Neural cell (in vitro differentiated cells): ENCODE results near the gene ASMT. TPM values are rescaled to one million over a fixed set of nuclear protein-coding genes. Genes with fewer than 3 reads are reported as not detected.
"Not testable (repeated sequence)": the region's sequence is repeated elsewhere in the genome, so short reads cannot be mapped to it uniquely, and the experiment has no call there.

Experiments
- H2AFZ ChIP-seq: fragments of 200-600, 300-800 bp; sonication (generic), shearing (Covaris generic); 2 replicates; pipeline ENCODE4 v1.6.0; 2014; ENCODE audit warnings: low read depth, mild to moderate bottlenecking, antibody characterized with exemption, low read length, moderate library complexity
- H3F3A ChIP-seq: fragments of 200-600 bp; shearing (Covaris generic); 2 replicates; pipeline ENCODE4 v1.6.1; 2016; ENCODE audit warnings: mild to moderate bottlenecking, moderate library complexity, mixed read lengths, antibody characterized with exemption, low read length; ENCODE audit not compliant: insufficient read depth, poor library complexity, severe bottlenecking
- H3K27ac ChIP-seq: fragments of 200-600, 300-800 bp; sonication (generic), shearing (Covaris generic); 2 replicates; pipeline ENCODE4 v1.5.1; 2014; ENCODE audit warnings: mild to moderate bottlenecking, low read length, moderate library complexity
- H3K27me3 ChIP-seq: fragments of 300-800, 200-600 bp; sonication (generic), shearing (Covaris generic); 2 replicates; pipeline ENCODE4 v1.6.0; 2014; ENCODE audit warnings: mild to moderate bottlenecking, low read depth, low read length, moderate library complexity; ENCODE audit not compliant: insufficient read depth
- H3K36me3 ChIP-seq: fragments of 300-800, 200-600 bp; sonication (generic), shearing (Covaris generic); 2 replicates; pipeline ENCODE4 v1.5.1; 2014; ENCODE audit warnings: mild to moderate bottlenecking, antibody characterized with exemption, low read length, moderate library complexity; ENCODE audit not compliant: insufficient read depth
- H3K4me2 ChIP-seq: fragments of 300-800, 200-600 bp; sonication (generic), shearing (Covaris generic); 2 replicates; pipeline ENCODE4 v1.6.0; 2014; ENCODE audit warnings: mild to moderate bottlenecking, low read length
- H3K4me3 ChIP-seq: fragments of 300-800, 200-600 bp; sonication (generic), shearing (Covaris generic); 2 replicates; pipeline ENCODE4 v1.5.1; 2014; ENCODE audit warnings: mild to moderate bottlenecking, low read length, moderate library complexity
- H3K79me2 ChIP-seq: fragments of 200-600 bp; shearing (Covaris generic); replicated peaks from 2 replicates; pipeline ENCODE4 v1.6.0; 2014; ENCODE audit warnings: mild to moderate bottlenecking, low read length, moderate library complexity; ENCODE audit not compliant: insufficient read depth
- H3K9ac ChIP-seq: fragments of 300-800, 200-600 bp; sonication (generic), shearing (Covaris generic); 2 replicates; pipeline ENCODE4 v1.6.1; 2016; ENCODE audit warnings: mild to moderate bottlenecking, low read length, mixed read lengths
- H3K9me2 ChIP-seq: fragments of 200-600 bp; shearing (Covaris generic); 2 replicates; pipeline ENCODE4 v1.6.1; 2016; ENCODE audit warnings: mild to moderate bottlenecking, low read length, mixed read lengths; ENCODE audit not compliant: insufficient read depth
- H3K9me3 ChIP-seq: fragments of 200-600, 300-800 bp; sonication (generic), shearing (Covaris generic); 2 replicates; pipeline ENCODE4 v1.6.1; 2016; ENCODE audit warnings: mild to moderate bottlenecking, mixed run types, low read length, moderate library complexity, mixed read lengths
- H4K20me1 ChIP-seq: fragments of 200-600 bp; shearing (Covaris generic); 2 replicates; pipeline ENCODE4 v1.6.1; 2016; ENCODE audit warnings: mild to moderate bottlenecking, mixed run types; ENCODE audit not compliant: insufficient read depth
- CTCF ChIP-seq: fragments of 450-650 bp; IDR thresholded peaks from 2 replicates; pipeline ENCODE4 v1.5.1; 2014; ENCODE audit warnings: antibody characterized with exemption, mild to moderate bottlenecking, moderate library complexity; ENCODE audit not compliant: poor library complexity, severe bottlenecking
- EP300 ChIP-seq: fragments of 450-650 bp; conservative IDR thresholded peaks from 2 replicates; pipeline ENCODE4 v1.6.1; 2014; ENCODE audit warnings: antibody characterized with exemption, mild to moderate bottlenecking, moderate library complexity; ENCODE audit not compliant: poor library complexity, severe bottlenecking
- EZH2 ChIP-seq: fragments of 200-600, 300-800 bp; shearing (Covaris generic), sonication (generic); IDR thresholded peaks from 2 replicates; pipeline ENCODE4 v1.6.1; 2014; ENCODE audit warnings: antibody characterized with exemption, low read length, borderline replicate concordance, mild to moderate bottlenecking; ENCODE audit not compliant: insufficient read depth, poor library complexity, severe bottlenecking
- MXI1 ChIP-seq: fragments of 450-650 bp; conservative IDR thresholded peaks from 2 replicates; pipeline ENCODE4 v1.6.1; 2014; ENCODE audit warnings: antibody characterized with exemption, mild to moderate bottlenecking; ENCODE audit not compliant: poor library complexity, severe bottlenecking
- POLR2AphosphoS5 ChIP-seq: IDR thresholded peaks from 2 replicates; pipeline ENCODE4 v1.6.1; 2012
- RAD21 ChIP-seq: fragments of 450-650 bp; conservative IDR thresholded peaks from 2 replicates; pipeline ENCODE4 v1.6.1; 2014; ENCODE audit warnings: antibody characterized with exemption, mild to moderate bottlenecking, moderate library complexity
- REST ChIP-seq: IDR thresholded peaks from 2 replicates; pipeline ENCODE4 v1.6.1; 2012; ENCODE audit warnings: borderline replicate concordance
- SMC3 ChIP-seq: fragments of 450-650 bp; conservative IDR thresholded peaks from 2 replicates; pipeline ENCODE4 v1.6.1; 2014; ENCODE audit warnings: antibody characterized with exemption, mild to moderate bottlenecking, moderate library complexity; ENCODE audit not compliant: poor library complexity
- TAF1 ChIP-seq: IDR thresholded peaks from 2 replicates; pipeline ENCODE4 v1.6.1; 2012; ENCODE audit warnings: low read depth
- polyA plus RNA-seq: library from polyadenylated mRNA; depleted of rRNA; stranded (reverse); fragments of >200 nt; gene quantifications from 2 replicates; pipeline ENCODE4 v1.2.3, GENCODE V29; 2014

Gene ASMT
- polyA plus RNA-seq, 1 donor from 2014 or later = 1.8 TPM

- no peak for TF ChIP-seq EZH2
- TF ChIP-seq RAD21 = no peak
- no peak for TF ChIP-seq CTCF
- no peak for TF ChIP-seq EP300
- no peak for TF ChIP-seq REST
- TF ChIP-seq SMC3 = no peak
- TF ChIP-seq TAF1 = no peak
- TF ChIP-seq MXI1 = no peak
- TF ChIP-seq POLR2AphosphoS5 = no peak
- Histone ChIP-seq H3F3A (no peaks in the 10 kb centered on the region), H3K9me2 (no peaks in the 10 kb centered on the region), H2AFZ (no peak overlapping the region), H3K27ac (no peak overlapping the region), H3K36me3 (no peaks in the 10 kb centered on the region), H3K9ac (no peak overlapping the region), H3K79me2 (no peaks in the 10 kb centered on the region), H4K20me1 (no peaks in the 10 kb centered on the region), H3K4me2 (no peak overlapping the region), H3K27me3 (no peaks in the 10 kb centered on the region), H3K4me3 (no peak overlapping the region), H3K9me3 (no peaks in the 10 kb centered on the region)
Measured at GRCh38 chrX:1618689-1619088, 3.8 kb downstream of the ASMT start.

GRCh38 chrX:1623691-1624090 is 8.8 kb downstream of the ASMT start:
- H3K79me2 ChIP-seq = no peaks in the 10 kb centered on the region
- no peaks in the 10 kb centered on the region for H3K36me3 ChIP-seq
- no peak overlapping the region for H3K27ac ChIP-seq
- H4K20me1 ChIP-seq = no peaks in the 10 kb centered on the region
- no peaks in the 10 kb centered on the region for H3K27me3 ChIP-seq
- H2AFZ ChIP-seq = no peak overlapping the region
- no peak for TF ChIP-seq EP300
- TF ChIP-seq MXI1 = no peak
- no peak for TF ChIP-seq EZH2
- no peak for TF ChIP-seq TAF1
- no peak for TF ChIP-seq SMC3
- TF ChIP-seq POLR2AphosphoS5 = no peak
- TF ChIP-seq CTCF = no peak
- TF ChIP-seq REST = no peak
- H3K9ac ChIP-seq = no peak overlapping the region
- no peaks in the 10 kb centered on the region for H3K9me3 ChIP-seq
- H3K9me2 ChIP-seq = no peaks in the 10 kb centered on the region
- no peak overlapping the region for H3K4me3 ChIP-seq
- no peaks in the 10 kb centered on the region for H3F3A ChIP-seq
- no peak overlapping the region for H3K4me2 ChIP-seq

GRCh38 chrX:1624158-1624860 is 9.4 kb downstream of the ASMT start:
- not testable (repeated sequence) for H3F3A ChIP-seq, H3K27ac ChIP-seq, H3K36me3 ChIP-seq, H4K20me1 ChIP-seq, H3K4me3 ChIP-seq, H3K9me3 ChIP-seq, H3K27me3 ChIP-seq, H3K9ac ChIP-seq, H2AFZ ChIP-seq, H3K9me2 ChIP-seq, H3K4me2 ChIP-seq, H3K79me2 ChIP-seq
